ENCODE data around the gene PSAP. TPM values are rescaled to one million over a fixed set of nuclear protein-coding genes. Genes with fewer than 3 reads are reported as not detected.
A peak's percentile ranks its signal among the peaks of the same experiment; 100 is the strongest.

Gene PSAP
- total RNA-seq, 2 donors from 2014 or later: 488 to 516 TPM

GRCh38 chr10:71835671-71836595 lies 15.1 kb downstream of the PSAP start:
- intact Hi-C loops (cut with DNase I): no loop called here
- TF ChIP-seq, protein P1, sequence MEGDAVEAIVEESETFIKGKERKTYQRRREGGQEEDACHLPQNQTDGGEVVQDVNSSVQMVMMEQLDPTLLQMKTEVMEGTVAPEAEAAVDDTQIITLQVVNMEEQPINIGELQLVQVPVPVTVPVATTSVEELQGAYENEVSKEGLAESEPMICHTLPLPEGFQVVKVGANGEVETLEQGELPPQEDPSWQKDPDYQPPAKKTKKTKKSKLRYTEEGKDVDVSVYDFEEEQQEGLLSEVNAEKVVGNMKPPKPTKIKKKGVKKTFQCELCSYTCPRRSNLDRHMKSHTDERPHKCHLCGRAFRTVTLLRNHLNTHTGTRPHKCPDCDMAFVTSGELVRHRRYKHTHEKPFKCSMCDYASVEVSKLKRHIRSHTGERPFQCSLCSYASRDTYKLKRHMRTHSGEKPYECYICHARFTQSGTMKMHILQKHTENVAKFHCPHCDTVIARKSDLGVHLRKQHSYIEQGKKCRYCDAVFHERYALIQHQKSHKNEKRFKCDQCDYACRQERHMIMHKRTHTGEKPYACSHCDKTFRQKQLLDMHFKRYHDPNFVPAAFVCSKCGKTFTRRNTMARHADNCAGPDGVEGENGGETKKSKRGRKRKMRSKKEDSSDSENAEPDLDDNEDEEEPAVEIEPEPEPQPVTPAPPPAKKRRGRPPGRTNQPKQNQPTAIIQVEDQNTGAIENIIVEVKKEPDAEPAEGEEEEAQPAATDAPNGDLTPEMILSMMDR (IDR thresholded peaks at IDR 0.05): no peak
- TF ChIP-seq POLR2A (IDR thresholded peaks at IDR 0.05): no peak
- Histone ChIP-seq H3K36me3 (replicated peaks in 1 of 2; ENCODE audit: insufficient read depth in 1 of 2, low read depth in 2 of 2) (peaks cover 0 to 12% of the 10 kb centered on the region in 2 donors), H3K27ac (peak overlapping the region in 3 of 4 donors; percentile 12 to 63 (median 63)), H3K27me3 (no peaks in the 10 kb centered on the region), H3K4me3 (no peak overlapping the region), H3K4me1 (peaks cover 50% of the 10 kb centered on the region), H3K9me3 (no peaks in the 10 kb centered on the region)
- peak; percentile 54 for ATAC-seq
- peak; percentile 65 to 84 (median 80) for DNase-seq
- WGBS, 2 donors: 24 to 29% methylated on average over 11 of the region's 11 CpGs

DNA sequence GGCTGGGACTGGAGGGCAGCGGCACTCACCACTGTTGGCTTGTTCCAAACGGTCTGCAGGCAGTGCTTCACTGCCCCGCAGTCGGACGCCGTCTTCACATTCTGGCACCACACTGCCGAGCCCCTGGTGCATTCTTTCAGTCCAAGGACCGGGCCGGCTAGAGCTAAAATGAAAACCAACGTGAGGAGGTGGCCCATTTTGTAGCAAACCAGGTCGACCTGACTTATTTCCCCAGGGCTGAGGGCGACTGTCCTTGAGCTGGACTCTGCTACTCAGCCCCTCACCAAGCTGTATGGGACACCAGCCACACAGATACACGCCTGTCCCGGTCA lies 16.7 kb downstream of the PSAP start:
- Histone ChIP-seq H3K9me3 (no peaks in the 10 kb centered on the region), H3K4me3 (no peak overlapping the region), H3K4me1 (peaks cover 36% of the 10 kb centered on the region), H3K27ac (no peak overlapping the region), H3K27me3 (no peaks in the 10 kb centered on the region), H3K36me3 (replicated peaks in 1 of 2; ENCODE audit: insufficient read depth in 1 of 2, low read depth in 2 of 2) (peaks cover 0 to 26% of the 10 kb centered on the region in 2 donors)
- ATAC-seq (no peak), DNase-seq (no peak)
- TF ChIP-seq POLR2A (IDR thresholded peaks at IDR 0.05): no peak
- TF ChIP-seq, protein P1 (IDR thresholded peaks at IDR 0.05): no peak
- 89 to 96% methylated on average over 2 to 14 of the region's 14 CpGs for WGBS, 2 donors
- intact Hi-C loops (cut with DNase I): no loop called here

DNA sequence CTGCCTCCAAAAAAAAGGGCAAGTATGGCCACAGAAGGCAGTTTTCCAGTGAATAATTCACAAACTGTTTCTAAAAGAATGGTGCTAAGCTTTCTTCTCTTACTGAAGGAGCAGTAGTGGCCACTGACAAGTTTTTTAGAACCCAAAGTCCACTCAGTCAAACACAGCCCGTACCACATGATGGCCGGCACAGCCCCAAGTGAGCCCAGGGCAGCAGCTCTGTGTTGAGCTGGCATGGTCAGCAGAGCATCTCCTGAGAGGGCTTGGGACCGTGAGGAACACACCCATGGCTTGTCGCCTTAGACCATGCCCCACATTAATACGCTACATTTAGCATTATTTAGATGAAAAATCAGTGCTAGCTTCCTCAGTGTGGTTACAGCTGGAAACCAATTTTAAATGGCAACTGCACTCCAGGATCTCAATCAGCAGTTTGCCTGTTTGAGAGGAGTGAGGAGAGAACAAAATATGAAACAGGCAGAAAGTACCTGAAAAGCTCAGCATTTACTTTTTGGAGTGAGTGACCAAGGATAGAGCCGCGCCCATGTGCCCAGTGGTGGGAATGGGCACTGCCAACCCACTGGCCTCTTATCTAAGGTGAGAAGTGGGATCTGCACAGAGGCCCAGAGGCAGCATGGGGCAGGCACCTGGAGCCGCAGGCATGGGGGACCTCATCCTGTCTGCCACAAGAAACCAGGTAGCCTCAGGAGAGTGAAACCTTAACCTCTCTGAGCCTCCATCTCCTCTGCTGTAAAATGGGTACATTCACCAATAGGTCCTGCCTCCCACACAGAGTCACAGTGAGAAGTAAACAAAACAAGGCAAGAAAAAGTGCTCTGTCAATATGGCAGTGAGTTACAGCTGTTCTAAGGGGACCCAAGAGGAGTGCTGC lies 17.4 kb downstream of the PSAP start:
- ATAC-seq: no peak
- 94 to 97% methylated on average over 5 to 8 of the region's 8 CpGs for WGBS, 2 donors
- TF ChIP-seq, protein P1 (IDR thresholded peaks at IDR 0.05): no peak
- TF ChIP-seq POLR2A (IDR thresholded peaks at IDR 0.05): no peak
- H3K9me3 ChIP-seq: no peaks in the 10 kb centered on the region
- no peak overlapping the region for H3K27ac ChIP-seq
- H3K27me3 ChIP-seq: no peaks in the 10 kb centered on the region
- intact Hi-C loops (cut with DNase I): no loop called here
- H3K4me3 ChIP-seq: no peak overlapping the region
- H3K36me3 ChIP-seq (replicated peaks in 1 of 2; ENCODE audit: insufficient read depth in 1 of 2, low read depth in 2 of 2): peaks cover 2 to 32% of the 10 kb centered on the region in 2 donors
- no peak for DNase-seq
- H3K4me1 ChIP-seq: peaks cover 32% of the 10 kb centered on the region

GRCh38 chr10:71832967-71833366 lies 18.1 kb downstream of the PSAP start:
- Histone ChIP-seq H3K27ac (no peak overlapping the region), H3K4me1 (peaks cover 28% of the 10 kb centered on the region), H3K36me3 (replicated peaks in 1 of 2; ENCODE audit: insufficient read depth in 1 of 2, low read depth in 2 of 2) (peaks cover 7 to 35% of the 10 kb centered on the region in 2 donors), H3K9me3 (no peaks in the 10 kb centered on the region), H3K27me3 (no peaks in the 10 kb centered on the region), H3K4me3 (no peak overlapping the region)
- TF ChIP-seq, protein P1 (IDR thresholded peaks at IDR 0.05): no peak
- no peak for TF ChIP-seq POLR2A (IDR thresholded peaks at IDR 0.05)
- intact Hi-C loops (cut with DNase I): no loop called here
- WGBS, 2 donors: 85 to 87% methylated on average over 5 of the region's 5 CpGs
- DNase-seq (no peak), ATAC-seq (no peak)

Measured in body of pancreas (tissue), 4 donors.